Measurements from ENCODE around the gene RASSF7. TPM values are rescaled to one million over a fixed set of nuclear protein-coding genes. Genes with fewer than 3 reads are reported as not detected.
A peak's percentile ranks its signal among the peaks of the same experiment; 100 is the strongest.

The RASSF7 gene
- polyA plus RNA-seq, 4 donors = 49.1 to 174 (median 120) TPM

DNA sequence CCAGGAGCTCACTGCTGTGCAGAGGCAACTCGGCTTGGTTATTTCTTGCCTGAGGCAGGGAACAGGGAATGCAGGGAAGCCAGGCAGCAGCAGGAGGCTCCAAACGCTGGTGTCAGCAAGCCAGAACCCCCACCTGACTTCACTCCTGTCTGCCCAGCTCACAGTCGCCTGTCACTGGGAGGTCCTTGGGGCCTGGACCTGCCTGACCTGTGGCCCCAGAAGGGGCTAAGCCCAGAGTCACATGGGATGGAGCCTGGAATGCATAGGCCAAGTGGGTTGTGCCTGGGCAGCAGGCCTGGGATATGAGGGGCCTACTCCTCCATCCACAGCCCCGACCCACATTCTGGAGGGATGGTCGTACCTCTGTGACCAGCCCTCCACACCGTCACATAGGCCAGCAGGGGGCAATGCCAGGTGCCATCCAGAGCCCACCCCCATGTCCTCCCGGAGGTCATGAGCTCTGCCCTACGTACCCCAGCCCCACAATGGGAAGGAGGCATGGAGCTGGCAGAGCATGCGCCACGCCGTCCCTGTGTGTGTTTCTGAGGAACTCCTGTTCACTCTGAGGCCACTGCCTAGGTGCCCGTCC, 5.2 kb downstream of the RASSF7 start:
- Histone ChIP-seq H3K4me1 (ENCODE audit: control insufficient read depth in 3 of 3, insufficient read depth in 2 of 3, low read depth in 1 of 3, low read length in 2 of 3) (peaks cover 3 to 35% (median 7%) of the 10 kb centered on the region in 3 donors), H3K27ac (ENCODE audit: low read depth in 1 of 3, low read length in 2 of 3) (peak overlapping the region in 1 of 3 donors; percentile 26), H3K9me3 (ENCODE audit: control insufficient read depth in 2 of 2, insufficient read depth in 1 of 2, low read depth in 1 of 2, low read length in 1 of 2) (no peaks in the 10 kb centered on the region), H3K4me3 (ENCODE audit: low read depth in 1 of 3, low read length in 3 of 3) (no peak overlapping the region), H3K36me3 (ENCODE audit: control insufficient read depth in 3 of 3, insufficient read depth in 2 of 3, low read depth in 1 of 3, low read length in 3 of 3) (peaks cover 0 to 45% (median 7%) of the 10 kb centered on the region in 3 donors), H3K27me3 (ENCODE audit: control insufficient read depth in 3 of 3, insufficient read depth in 3 of 3, low read length in 3 of 3) (peaks cover 0 to 8% (median 0%) of the 10 kb centered on the region in 3 donors)
- DNase-seq (no peak), FAIRE-seq (no peak)
- WGBS, 3 donors = 71 to 80% (median 80%) methylated on average over 12 of the region's 12 CpGs

DNA sequence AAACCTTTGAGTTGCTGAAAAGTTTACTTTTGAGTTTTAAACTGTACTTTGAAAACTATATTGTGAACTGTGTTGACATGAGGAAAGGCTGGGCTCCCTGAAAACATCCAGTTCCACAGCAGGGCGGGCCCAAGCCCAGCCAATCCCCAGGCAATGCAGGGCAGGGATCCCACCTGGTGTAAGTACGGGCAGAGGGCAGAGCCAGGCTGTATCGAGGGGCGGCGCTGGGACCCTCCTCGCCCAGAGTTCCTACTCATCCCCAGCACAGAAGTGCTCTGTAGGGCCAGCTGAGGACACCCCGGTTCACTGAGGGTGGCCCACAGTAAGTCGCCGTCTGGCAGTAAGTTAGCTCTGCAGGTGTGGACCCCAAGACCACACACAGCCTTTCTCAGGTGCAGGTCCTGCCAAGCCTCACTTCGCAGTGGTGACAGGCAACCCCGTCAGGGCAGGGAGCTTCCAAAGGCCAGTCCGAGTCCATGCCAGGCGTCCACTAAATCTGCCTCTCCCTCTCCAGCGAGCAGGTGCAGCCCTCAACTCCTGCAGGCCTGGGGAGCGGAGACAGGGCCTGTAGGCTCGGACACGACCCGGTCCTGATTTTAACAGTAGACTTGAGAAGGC, 6.3 kb downstream of the RASSF7 start:
- Histone ChIP-seq H3K4me1 (ENCODE audit: control insufficient read depth in 3 of 3, insufficient read depth in 2 of 3, low read depth in 1 of 3, low read length in 2 of 3) (peaks cover 3 to 28% (median 7%) of the 10 kb centered on the region in 3 donors), H3K36me3 (ENCODE audit: control insufficient read depth in 3 of 3, insufficient read depth in 2 of 3, low read depth in 1 of 3, low read length in 3 of 3) (peaks cover 0 to 39% (median 7%) of the 10 kb centered on the region in 3 donors), H3K9me3 (ENCODE audit: control insufficient read depth in 2 of 2, insufficient read depth in 1 of 2, low read depth in 1 of 2, low read length in 1 of 2) (no peaks in the 10 kb centered on the region), H3K27ac (ENCODE audit: low read depth in 1 of 3, low read length in 2 of 3) (peak overlapping the region in 2 of 3 donors; percentile 17 to 32), H3K27me3 (ENCODE audit: control insufficient read depth in 3 of 3, insufficient read depth in 3 of 3, low read length in 3 of 3) (peaks cover 0 to 8% (median 2%) of the 10 kb centered on the region in 3 donors), H3K4me3 (ENCODE audit: low read depth in 1 of 3, low read length in 3 of 3) (peak overlapping the region in 2 of 3 donors; percentile 46 to 51)
- FAIRE-seq = no peak
- WGBS, 3 donors = 72 to 91% (median 90%) methylated on average over 17 to 18 of the region's 18 CpGs
- no peak for DNase-seq

DNA sequence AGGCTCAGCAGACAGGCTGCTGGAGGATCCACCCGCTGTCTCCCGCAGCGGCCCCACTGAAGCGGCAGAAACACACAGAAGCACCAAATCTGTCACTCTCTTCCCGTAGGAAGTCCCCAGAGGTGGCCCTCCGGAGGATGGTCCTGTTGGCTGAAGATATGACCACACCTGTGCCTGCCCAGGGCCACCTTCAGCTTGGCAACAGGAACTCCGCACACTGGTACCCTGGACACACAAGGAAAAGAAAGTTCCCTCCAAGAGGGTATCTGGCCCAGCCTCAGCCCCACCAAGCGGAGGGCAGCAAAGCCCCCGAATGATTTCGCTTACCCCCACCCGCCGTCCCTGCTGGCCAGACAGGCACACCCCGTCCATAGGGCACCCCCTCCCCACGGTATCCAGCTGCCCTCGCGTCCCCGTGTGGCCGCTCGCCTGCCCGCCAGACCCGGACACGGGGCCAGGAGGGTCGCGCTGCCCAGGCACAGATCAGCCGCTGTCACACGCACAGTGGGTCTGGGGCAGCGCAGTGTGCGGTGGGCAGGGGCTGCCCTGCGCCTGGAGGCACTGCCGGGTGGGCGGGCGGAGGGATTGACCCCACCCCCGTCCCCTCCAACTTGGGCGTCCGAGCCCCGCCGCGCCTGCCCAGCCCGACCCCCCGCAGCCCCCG, 7.0 kb downstream of the RASSF7 start:
- peak overlapping the region; percentile 51 to 87 (median 60) for H3K4me3 ChIP-seq (ENCODE audit: low read depth in 1 of 3, low read length in 3 of 3)
- FAIRE-seq (no peak), DNase-seq (peak in 1 of 2 donors; percentile 32)
- no peaks in the 10 kb centered on the region for H3K9me3 ChIP-seq (ENCODE audit: control insufficient read depth in 2 of 2, insufficient read depth in 1 of 2, low read depth in 1 of 2, low read length in 1 of 2)
- peaks cover 0 to 32% (median 2%) of the 10 kb centered on the region in 3 donors for H3K36me3 ChIP-seq (ENCODE audit: control insufficient read depth in 3 of 3, insufficient read depth in 2 of 3, low read depth in 1 of 3, low read length in 3 of 3)
- peaks cover 0 to 9% (median 2%) of the 10 kb centered on the region in 3 donors for H3K27me3 ChIP-seq (ENCODE audit: control insufficient read depth in 3 of 3, insufficient read depth in 3 of 3, low read length in 3 of 3)
- H3K27ac ChIP-seq (ENCODE audit: low read depth in 1 of 3, low read length in 2 of 3) = peak overlapping the region in 2 of 3 donors; percentile 43 to 79
- H3K4me1 ChIP-seq (ENCODE audit: control insufficient read depth in 3 of 3, insufficient read depth in 2 of 3, low read depth in 1 of 3, low read length in 2 of 3) = peaks cover 3 to 22% (median 7%) of the 10 kb centered on the region in 3 donors
- 26 to 40% (median 35%) methylated on average over 27 to 41 of the region's 41 CpGs for WGBS, 3 donors

DNA sequence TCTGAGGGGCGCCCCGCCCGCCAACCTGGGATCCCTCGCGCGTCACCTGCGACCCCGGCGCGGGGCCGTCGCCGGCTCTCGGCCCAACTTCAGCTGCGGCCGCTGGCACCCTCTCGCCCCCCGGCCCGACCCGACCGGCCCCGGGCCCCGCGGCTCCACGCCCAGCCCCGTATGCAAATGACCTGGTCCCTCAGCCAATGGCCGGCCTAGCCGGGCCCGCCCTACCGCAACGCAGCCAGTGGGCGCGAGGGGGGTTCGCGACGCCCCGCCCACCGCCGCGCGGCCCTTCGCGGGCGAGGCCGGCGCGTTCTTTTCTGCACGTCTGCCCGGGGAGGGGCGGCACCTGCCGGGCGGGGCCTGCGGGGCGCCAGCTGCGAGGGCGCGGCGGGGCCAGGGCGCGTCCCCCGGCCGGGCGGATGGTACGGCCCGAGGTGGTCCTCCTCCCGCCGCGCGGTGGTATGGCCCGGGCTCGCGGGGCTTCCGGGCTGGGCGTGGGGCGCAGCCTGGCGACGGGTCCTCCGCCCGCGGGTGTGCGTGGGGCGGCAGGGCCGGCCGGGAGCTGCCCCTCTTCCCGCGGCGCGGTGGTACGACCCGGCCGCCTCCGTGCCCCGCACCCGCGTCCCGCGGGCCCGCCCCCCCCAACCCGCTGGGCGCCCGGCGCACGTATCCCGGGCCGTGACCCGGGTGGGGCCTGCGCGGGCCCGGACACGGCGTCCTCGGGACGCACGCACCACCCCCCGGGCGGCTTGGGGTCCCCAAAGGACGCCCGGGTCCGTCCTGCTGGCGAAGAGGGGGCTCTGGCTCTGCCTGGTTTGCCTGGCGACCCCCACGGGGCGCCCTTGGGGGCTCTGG, 7.8 kb downstream of the RASSF7 start:
- Histone ChIP-seq H3K9me3 (ENCODE audit: control insufficient read depth in 2 of 2, insufficient read depth in 1 of 2, low read depth in 1 of 2, low read length in 1 of 2) (no peaks in the 10 kb centered on the region), H3K27ac (ENCODE audit: low read depth in 1 of 3, low read length in 2 of 3) (peak overlapping the region; percentile 6 to 96 (median 82)), H3K4me1 (ENCODE audit: control insufficient read depth in 3 of 3, insufficient read depth in 2 of 3, low read depth in 1 of 3, low read length in 2 of 3) (peaks cover 3 to 22% (median 7%) of the 10 kb centered on the region in 3 donors), H3K36me3 (ENCODE audit: control insufficient read depth in 3 of 3, insufficient read depth in 2 of 3, low read depth in 1 of 3, low read length in 3 of 3) (peaks cover 0 to 24% (median 0%) of the 10 kb centered on the region in 3 donors), H3K27me3 (ENCODE audit: control insufficient read depth in 3 of 3, insufficient read depth in 3 of 3, low read length in 3 of 3) (peaks cover 0 to 16% (median 2%) of the 10 kb centered on the region in 3 donors), H3K4me3 (ENCODE audit: low read depth in 1 of 3, low read length in 3 of 3) (peak overlapping the region; percentile 58 to 87 (median 87))
- WGBS, 3 donors = 1% methylated on average over 52 to 123 of the region's 123 CpGs
- peak; percentile 94 to 98 for DNase-seq
- FAIRE-seq = no peak

DNA sequence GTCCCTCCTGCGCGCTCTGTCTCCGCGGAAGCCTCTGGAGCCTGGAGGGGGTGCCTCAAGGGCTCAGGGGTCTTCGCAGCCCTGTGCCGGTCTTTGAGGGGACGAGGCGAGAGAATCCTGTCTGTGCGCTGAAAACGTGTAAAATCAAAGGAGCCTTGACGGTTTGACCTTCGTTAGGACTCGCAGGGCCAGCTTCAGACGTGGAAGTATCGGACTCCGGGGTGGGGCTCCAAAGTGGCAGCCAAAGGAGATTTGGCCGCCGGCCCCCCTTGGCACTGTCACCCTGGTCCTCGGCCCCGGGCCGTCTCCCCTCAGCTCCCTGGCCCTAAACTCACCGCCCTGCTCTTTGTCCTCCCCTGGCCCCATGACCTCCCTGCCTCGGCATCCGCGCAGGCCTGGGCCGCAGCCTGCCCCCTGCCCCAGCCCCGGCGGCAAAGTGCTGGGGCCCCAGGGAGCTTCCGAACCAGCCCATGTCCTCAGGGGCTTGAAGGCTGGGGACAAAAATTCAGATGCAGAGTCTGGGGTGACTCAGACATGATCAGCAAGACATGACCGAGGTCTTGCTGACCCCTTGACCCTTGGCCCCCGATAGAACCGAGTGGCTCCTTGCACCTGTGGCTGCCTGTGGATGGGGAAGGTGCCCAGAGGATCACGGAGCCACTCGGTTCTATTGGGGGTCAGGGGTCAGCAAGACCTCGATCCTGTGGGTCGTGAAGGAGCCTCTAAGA, 8.6 kb downstream of the RASSF7 start:
- peaks cover 0 to 21% (median 2%) of the 10 kb centered on the region in 3 donors for H3K27me3 ChIP-seq (ENCODE audit: control insufficient read depth in 3 of 3, insufficient read depth in 3 of 3, low read length in 3 of 3)
- DNase-seq (peak in 1 of 2 donors; percentile 48), FAIRE-seq (no peak)
- no peaks in the 10 kb centered on the region for H3K9me3 ChIP-seq (ENCODE audit: control insufficient read depth in 2 of 2, insufficient read depth in 1 of 2, low read depth in 1 of 2, low read length in 1 of 2)
- H3K36me3 ChIP-seq (ENCODE audit: control insufficient read depth in 3 of 3, insufficient read depth in 2 of 3, low read depth in 1 of 3, low read length in 3 of 3) = peaks cover 0 to 17% (median 0%) of the 10 kb centered on the region in 3 donors
- peak overlapping the region; percentile 58 to 87 (median 87) for H3K4me3 ChIP-seq (ENCODE audit: low read depth in 1 of 3, low read length in 3 of 3)
- 10 to 35% (median 23%) methylated on average over 36 of the region's 36 CpGs for WGBS, 3 donors
- peaks cover 3 to 24% (median 7%) of the 10 kb centered on the region in 3 donors for H3K4me1 ChIP-seq (ENCODE audit: control insufficient read depth in 3 of 3, insufficient read depth in 2 of 3, low read depth in 1 of 3, low read length in 2 of 3)
- H3K27ac ChIP-seq (ENCODE audit: low read depth in 1 of 3, low read length in 2 of 3) = peak overlapping the region; percentile 6 to 96 (median 82)

DNA sequence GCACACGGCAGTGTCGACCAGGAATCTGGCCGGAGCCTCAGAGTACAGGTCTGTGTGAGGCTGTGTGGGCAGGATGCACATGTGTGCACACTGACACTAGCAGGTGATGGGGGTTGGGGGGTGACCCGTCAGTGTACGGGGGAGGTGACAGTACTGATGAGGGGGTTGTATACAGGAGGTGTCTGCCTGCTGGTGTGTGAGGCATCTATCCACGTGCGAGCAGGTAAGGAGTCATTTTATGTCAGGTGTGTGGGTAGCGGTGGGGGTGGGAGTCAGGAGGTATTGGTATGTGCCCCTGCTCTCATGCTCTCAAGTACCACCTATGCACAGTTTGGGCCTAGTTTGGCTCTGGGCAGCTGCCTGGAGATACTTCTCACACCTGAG, 11.0 kb downstream of the RASSF7 start:
- no peak overlapping the region for H3K27ac ChIP-seq (ENCODE audit: low read depth in 1 of 3, low read length in 2 of 3)
- no peak for DNase-seq
- peaks cover 4 to 34% (median 12%) of the 10 kb centered on the region in 3 donors for H3K4me1 ChIP-seq (ENCODE audit: control insufficient read depth in 3 of 3, insufficient read depth in 2 of 3, low read depth in 1 of 3, low read length in 2 of 3)
- WGBS, 3 donors = 71 to 74% (median 72%) methylated on average over 8 of the region's 8 CpGs
- no peak overlapping the region for H3K4me3 ChIP-seq (ENCODE audit: low read depth in 1 of 3, low read length in 3 of 3)
- no peak for FAIRE-seq
- peaks cover 0 to 7% (median 0%) of the 10 kb centered on the region in 3 donors for H3K36me3 ChIP-seq (ENCODE audit: control insufficient read depth in 3 of 3, insufficient read depth in 2 of 3, low read depth in 1 of 3, low read length in 3 of 3)
- H3K27me3 ChIP-seq (ENCODE audit: control insufficient read depth in 3 of 3, insufficient read depth in 3 of 3, low read length in 3 of 3) = peaks cover 0 to 30% (median 7%) of the 10 kb centered on the region in 3 donors
- H3K9me3 ChIP-seq (ENCODE audit: control insufficient read depth in 2 of 2, insufficient read depth in 1 of 2, low read depth in 1 of 2, low read length in 1 of 2) = no peaks in the 10 kb centered on the region

DNA sequence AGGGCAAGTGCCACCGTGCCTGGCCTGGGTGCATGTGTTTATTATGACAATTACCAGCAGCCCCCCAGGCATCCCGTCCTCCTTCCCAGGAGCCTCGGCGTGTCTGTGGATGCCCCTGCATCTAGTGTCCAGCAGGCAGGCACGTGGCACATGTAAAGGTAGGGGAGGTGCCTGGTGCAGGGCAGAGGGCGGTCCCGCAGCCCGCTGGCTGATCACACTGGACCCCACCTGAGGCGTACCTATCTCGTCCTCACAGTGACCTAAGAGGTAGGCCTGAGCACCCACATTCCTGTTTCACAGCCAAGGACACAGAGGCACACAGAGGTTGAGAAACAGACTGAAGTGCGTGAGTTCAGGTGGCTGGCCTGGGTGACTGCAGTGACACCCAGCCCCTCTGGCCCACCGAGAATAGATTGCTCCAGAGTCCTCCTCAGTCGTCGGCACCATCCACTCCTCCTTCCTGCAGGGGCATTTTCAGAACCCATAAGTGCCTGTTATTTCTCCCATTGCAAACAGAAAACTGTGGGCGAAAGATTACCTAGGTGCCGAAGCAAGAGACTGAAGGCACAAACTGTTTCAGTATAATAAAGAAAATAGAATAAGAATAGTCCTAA, 12.5 kb downstream of the RASSF7 start:
- no peak overlapping the region for H3K4me3 ChIP-seq (ENCODE audit: low read depth in 1 of 3, low read length in 3 of 3)
- H3K27ac ChIP-seq (ENCODE audit: low read depth in 1 of 3, low read length in 2 of 3) = no peak overlapping the region
- no peak for DNase-seq
- H3K4me1 ChIP-seq (ENCODE audit: control insufficient read depth in 3 of 3, insufficient read depth in 2 of 3, low read depth in 1 of 3, low read length in 2 of 3) = peaks cover 6 to 31% (median 21%) of the 10 kb centered on the region in 3 donors
- H3K9me3 ChIP-seq (ENCODE audit: control insufficient read depth in 2 of 2, insufficient read depth in 1 of 2, low read depth in 1 of 2, low read length in 1 of 2) = no peaks in the 10 kb centered on the region
- peaks cover 0 to 10% (median 0%) of the 10 kb centered on the region in 3 donors for H3K36me3 ChIP-seq (ENCODE audit: control insufficient read depth in 3 of 3, insufficient read depth in 2 of 3, low read depth in 1 of 3, low read length in 3 of 3)
- no peak for FAIRE-seq
- 87 to 92% (median 89%) methylated on average over 16 of the region's 16 CpGs for WGBS, 3 donors
- peaks cover 0 to 30% (median 7%) of the 10 kb centered on the region in 3 donors for H3K27me3 ChIP-seq (ENCODE audit: control insufficient read depth in 3 of 3, insufficient read depth in 3 of 3, low read length in 3 of 3)

All from small intestine (tissue), 7 donors.